ENCODE measurements around the gene SYNGR3. TPM values are rescaled to one million over a fixed set of nuclear protein-coding genes. Genes with fewer than 3 reads are reported as not detected.

SYNGR3 gene
- total RNA-seq, 1 donor from 2014 or later: 0.91 TPM

GRCh38 chr16:1963806-1964505 lies 25.8 kb upstream of the SYNGR3 start:
- Mint-ChIP-seq H3K9me3 (ENCODE audit: unreplicated experiment) (no peaks in the 10 kb centered on the region), H3K36me3 (ENCODE audit: unreplicated experiment) (peaks cover 14% of the 10 kb centered on the region), H3K27me3 (ENCODE audit: unreplicated experiment) (no peaks in the 10 kb centered on the region), H3K4me3 (ENCODE audit: unreplicated experiment) (peak overlapping the region; percentile 87), H3K27ac (ENCODE audit: unreplicated experiment) (peak overlapping the region; percentile 90), H3K4me1 (ENCODE audit: unreplicated experiment) (peaks cover 42% of the 10 kb centered on the region)
- TF ChIP-seq CTCF (IDR thresholded peaks at IDR 0.05): peak; percentile 13
- no peak for DNase-seq (ENCODE audit: extremely low spot score, unreplicated experiment)

- Mint-ChIP-seq H3K27ac (ENCODE audit: unreplicated experiment) (peak within 1 kb of the TSS; percentile 92), H3K9me3 (ENCODE audit: unreplicated experiment) (no peaks in the 10 kb centered on the region), H3K4me3 (ENCODE audit: unreplicated experiment) (peak within 1 kb of the TSS; percentile 87), H3K27me3 (ENCODE audit: unreplicated experiment) (no peaks in the 10 kb centered on the region), H3K4me1 (ENCODE audit: unreplicated experiment) (peaks cover 42% of the 10 kb centered on the region), H3K36me3 (ENCODE audit: unreplicated experiment) (peaks cover 14% of the 10 kb centered on the region)
- no peak for TF ChIP-seq CTCF (IDR thresholded peaks at IDR 0.05)
- peak; percentile 100 for DNase-seq (ENCODE audit: extremely low spot score, unreplicated experiment)
These were observed 25.0 kb upstream of the SYNGR3 start, which contains the start of gene RPS2 for GRCh38 chr16:1964506-1965395. TSS of gene RPS2 (minus strand) at chr16:1964826. CDS start at chr16:1964625, 201 bp downstream.

GRCh38 chr16:1965396-1966001 lies 24.3 kb upstream of the SYNGR3 start:
- Mint-ChIP-seq H3K4me1 (ENCODE audit: unreplicated experiment) (peaks cover 36% of the 10 kb centered on the region), H3K4me3 (ENCODE audit: unreplicated experiment) (peak overlapping the region; percentile 87), H3K36me3 (ENCODE audit: unreplicated experiment) (peaks cover 14% of the 10 kb centered on the region), H3K9me3 (ENCODE audit: unreplicated experiment) (no peaks in the 10 kb centered on the region), H3K27me3 (ENCODE audit: unreplicated experiment) (no peaks in the 10 kb centered on the region), H3K27ac (ENCODE audit: unreplicated experiment) (peak overlapping the region; percentile 92)
- TF ChIP-seq CTCF (IDR thresholded peaks at IDR 0.05): no peak
- DNase-seq (ENCODE audit: extremely low spot score, unreplicated experiment): no peak

GRCh38 chr16:1966460-1966859 lies 23.3 kb upstream of the SYNGR3 start, which contains the start of gene RNF151:
TSS of gene RNF151 (plus strand) at chr16:1966856. CDS start at chr16:1966882, 26 bp downstream.
- Mint-ChIP-seq H3K27ac (ENCODE audit: unreplicated experiment) (peak within 1 kb of the TSS; percentile 92), H3K4me3 (ENCODE audit: unreplicated experiment) (peak within 1 kb of the TSS; percentile 87), H3K4me1 (ENCODE audit: unreplicated experiment) (peaks cover 33% of the 10 kb centered on the region), H3K9me3 (ENCODE audit: unreplicated experiment) (no peaks in the 10 kb centered on the region), H3K27me3 (ENCODE audit: unreplicated experiment) (no peaks in the 10 kb centered on the region), H3K36me3 (ENCODE audit: unreplicated experiment) (peaks cover 9% of the 10 kb centered on the region)
- DNase-seq (ENCODE audit: extremely low spot score, unreplicated experiment): no peak
- TF ChIP-seq CTCF (IDR thresholded peaks at IDR 0.05): no peak

All from osteocyte (in vitro differentiated cells).